ENCODE measurements around the gene GPC6.

GPC6 gene

GRCh38 chr13:94318418-94318817 lies 1091.8 kb downstream of the GPC6 start:
- H3K4me3 ChIP-seq (ENCODE audit: low read depth, low read length): no peak overlapping the region
- no peak for TF ChIP-seq CTCF (IDR thresholded peaks at IDR 0.05; ENCODE audit: low read depth, low read length, missing control alignments)
- no peak for DNase-seq (ENCODE audit: low read depth)
- in situ Hi-C loops (cut with HindIII; ENCODE audit: low sequenced_read_pairs): no loop called here

GRCh38 chr13:94319501-94319900 lies 1092.9 kb downstream of the GPC6 start:
- in situ Hi-C loops (cut with HindIII; ENCODE audit: low sequenced_read_pairs): no loop called here
- no peak for DNase-seq (ENCODE audit: low read depth)
- TF ChIP-seq CTCF (IDR thresholded peaks at IDR 0.05; ENCODE audit: low read depth, low read length, missing control alignments): no peak
- no peak overlapping the region for H3K4me3 ChIP-seq (ENCODE audit: low read depth, low read length)

GRCh38 chr13:94322925-94323763 lies 1096.5 kb downstream of the GPC6 start:
- TF ChIP-seq CTCF (IDR thresholded peaks at IDR 0.05; ENCODE audit: low read depth, low read length, missing control alignments): no peak
- in situ Hi-C loops (cut with HindIII; ENCODE audit: low sequenced_read_pairs): no loop called here
- no peak overlapping the region for H3K4me3 ChIP-seq (ENCODE audit: low read depth, low read length)
- no peak for DNase-seq (ENCODE audit: low read depth)

- TF ChIP-seq CTCF (IDR thresholded peaks at IDR 0.05; ENCODE audit: low read depth, low read length, missing control alignments): no peak
- no peak overlapping the region for H3K4me3 ChIP-seq (ENCODE audit: low read depth, low read length)
- in situ Hi-C loops (cut with HindIII; ENCODE audit: low sequenced_read_pairs): no loop called here
- DNase-seq (ENCODE audit: low read depth): no peak
These were observed 1097.5 kb downstream of the GPC6 start for GRCh38 chr13:94323764-94324758.

GRCh38 chr13:94324767-94325540 lies 1098.3 kb downstream of the GPC6 start:
- in situ Hi-C loops (cut with HindIII; ENCODE audit: low sequenced_read_pairs): no loop called here
- no peak for TF ChIP-seq CTCF (IDR thresholded peaks at IDR 0.05; ENCODE audit: low read depth, low read length, missing control alignments)
- no peak for DNase-seq (ENCODE audit: low read depth)
- no peak overlapping the region for H3K4me3 ChIP-seq (ENCODE audit: low read depth, low read length)

GRCh38 chr13:94325650-94326049 lies 1099.0 kb downstream of the GPC6 start:
- in situ Hi-C loops (cut with HindIII; ENCODE audit: low sequenced_read_pairs): no loop called here
- DNase-seq (ENCODE audit: low read depth): no peak
- TF ChIP-seq CTCF (IDR thresholded peaks at IDR 0.05; ENCODE audit: low read depth, low read length, missing control alignments): no peak
- H3K4me3 ChIP-seq (ENCODE audit: low read depth, low read length): no peak overlapping the region
